OCI-LY7 (cell line): ENCODE results near the gene POGZ. TPM values are rescaled to one million over a fixed set of nuclear protein-coding genes. Genes with fewer than 3 reads are reported as not detected.

Source experiments
- BruUV-seq: library from RNA; stranded (reverse); fragments of 400-500 nt; replicated peaks from 2 replicates; lab custom pipeline; 2021; lab: Mats Ljungman, UMichigan
- CTCF ChIA-PET: fragments of 300-600 bp; sonication (Branson Sonifier 250); formaldehyde crosslinking; loops from one replicate; lab custom pipeline; 2022; ENCODE audit warnings: antibody characterized with exemption; ENCODE audit not compliant: unreplicated experiment; lab: Charles Lee
- POLR2A ChIA-PET: fragments of 300-600 bp; sonication (Branson Sonifier 250); formaldehyde crosslinking; loops from one replicate; lab custom pipeline; 2022; ENCODE audit warnings: antibody characterized with exemption; lab: Charles Lee
- DNase-seq: peaks from one replicate; pipeline ENCODE4 v3.0.0-alpha.2; 2015; ENCODE audit warnings: low spot score
- H2AFZ ChIP-seq: fragments of 200-600 bp; sonication (generic), shearing (Covaris generic); 2 replicates; pipeline ENCODE4 v1.6.1; 2014; ENCODE audit warnings: mild to moderate bottlenecking, antibody characterized with exemption, low read length, moderate library complexity
- H3K27ac ChIP-seq: fragments of 200-600 bp; sonication (generic); 2 replicates; pipeline ENCODE4 v1.5.1; 2014; ENCODE audit warnings: mixed run types, low read depth, mild to moderate bottlenecking, moderate library complexity, low read length, inconsistent platforms; ENCODE audit not compliant: poor library complexity, severe bottlenecking
- H3K36me3 ChIP-seq: fragments of 200-600 bp; sonication (generic); 2 replicates; pipeline ENCODE4 v1.6.1; 2014; ENCODE audit warnings: mild to moderate bottlenecking, antibody characterized with exemption, low read length, moderate library complexity, mixed read lengths; ENCODE audit not compliant: insufficient read depth
- H3K4me1 ChIP-seq: fragments of 200-600 bp; sonication (generic); 2 replicates; pipeline ENCODE4 v1.5.1; 2014; ENCODE audit warnings: mild to moderate bottlenecking, low read length; ENCODE audit not compliant: insufficient read depth, poor library complexity, severe bottlenecking
- H3K4me2 ChIP-seq: fragments of 200-600 bp; sonication (generic); 2 replicates; pipeline ENCODE4 v1.6.1; 2014; ENCODE audit warnings: mild to moderate bottlenecking, low read length
- H3K4me3 ChIP-seq: fragments of 200-600 bp; sonication (generic); 2 replicates; pipeline ENCODE4 v1.5.1; 2014; ENCODE audit warnings: mild to moderate bottlenecking, low read depth, low read length; ENCODE audit not compliant: poor library complexity, severe bottlenecking
- H3K79me2 ChIP-seq: fragments of 200-600 bp; sonication (generic); 2 replicates; pipeline ENCODE4 v1.6.1; 2016; ENCODE audit warnings: low read depth, mild to moderate bottlenecking, low read length, moderate library complexity, mixed read lengths; ENCODE audit not compliant: insufficient read depth
- H3K9me2 ChIP-seq: fragments of 200-600 bp; sonication (generic); 2 replicates; pipeline ENCODE4 v1.6.1; 2016; ENCODE audit warnings: mild to moderate bottlenecking, low read length, mixed read lengths; ENCODE audit not compliant: insufficient read depth
- H3K9me3 ChIP-seq: fragments of 200-600 bp; sonication (generic); 2 replicates; pipeline ENCODE4 v1.6.1; 2014; ENCODE audit warnings: mild to moderate bottlenecking, mixed run types, low read length, mixed read lengths
- H4K20me1 ChIP-seq: fragments of 200-600 bp; sonication (generic); 2 replicates; pipeline ENCODE4 v1.6.1; 2014; ENCODE audit warnings: mild to moderate bottlenecking, antibody characterized with exemption, low read length, moderate library complexity, mixed read lengths; ENCODE audit not compliant: insufficient read depth
- CTCF ChIP-seq: fragments of 200-600 bp; sonication (generic); conservative IDR thresholded peaks from 2 replicates; pipeline ENCODE4 v1.5.1; 2014; ENCODE audit warnings: mild to moderate bottlenecking, antibody characterized with exemption, low read length, moderate library complexity, mixed read lengths
- EZH2phosphoT487 ChIP-seq: fragments of 200-600 bp; sonication (generic); IDR thresholded peaks from 2 replicates; pipeline ENCODE4 v1.6.1; 2018; ENCODE audit warnings: low read depth, borderline replicate concordance, mild to moderate bottlenecking, mixed run types, antibody characterized with exemption, low read length, moderate library complexity, mixed read lengths
- intact Hi-C: fragments of 100-400 bp; cut with micrococcal nuclease; formaldehyde crosslinking; loops from one replicate; pipeline ENCODE4 v1.10.0; 2022; ENCODE audit not compliant: unreplicated experiment
- small RNA-seq: library from RNA; depleted of rRNA; stranded (forward); fragments of <200 nt; gene quantifications from one replicate; pipeline ENCODE3, GENCODE V24; 2014
- total RNA-seq, 2 experiments: library from RNA; depleted of rRNA in 1 of 2; stranded (reverse); fragments of >200 nt in 1 of 2; shearing (Covaris generic) in 1 of 2; gene quantifications; 2 replicates each; pipeline ENCODE4 v1.2.3, GENCODE V29; 2014 to 2022

The POGZ gene
- total RNA-seq, 2 experiments from 2014 or later = 47.7 to 118 TPM

- Histone ChIP-seq H3K4me1 (no peaks in the 10 kb centered on the region), H3K36me3 (no peaks in the 10 kb centered on the region), H4K20me1 (no peaks in the 10 kb centered on the region), H3K79me2 (no peaks in the 10 kb centered on the region), H3K9me3 (peaks cover 10% of the 10 kb centered on the region), H3K27ac (no peak overlapping the region), H2AFZ (peak overlapping the region; percentile 41; the same call in 1 of the 2 replicates), H3K9me2 (no peaks in the 10 kb centered on the region), H3K4me2 (no peak overlapping the region), H3K4me3 (no peak overlapping the region)
- ChIA-PET CTCF (no interaction called here), POLR2A (interaction anchor here (1.4 kb wide), 1 partner anchor 15 kb away, joined by 5 read pairs; the partner anchor contains the start of gene SELENBP1)
- intact Hi-C loops = no loop called here
- TF ChIP-seq CTCF (no peak), EZH2phosphoT487 (no peak)
- no TSS peak for BruUV-seq
- DNase-seq = no peak
Observed at GRCh38 chr1:151356696-151357095, 102.6 kb downstream of the POGZ start.

Small RNAs within 50 kb of the gene (small RNA-seq; reads per million reads assigned to genes)
- gene RNY4P25 = 0.47 reads per million

Other genes with a start within 250 kb of the POGZ start
- gene PSMD4, start 204.8 kb downstream of the POGZ start, total RNA-seq (2014; rRNA removed; shearing (Covaris generic)) = 118 and 134 TPM in 2 replicates
- 137 and 150 TPM in 2 replicates for gene PSMD4, start 204.8 kb downstream of the POGZ start, total RNA-seq (2022)
- 18.0 and 20.9 TPM in 2 replicates for gene ZNF687, start 177.2 kb downstream of the POGZ start, total RNA-seq (2014; rRNA removed; shearing (Covaris generic))
- 31.6 and 31.7 TPM in 2 replicates for gene ZNF687, start 177.2 kb downstream of the POGZ start, total RNA-seq (2022)
- 36.9 and 38.0 TPM in 2 replicates for gene PI4KB, start 132.1 kb downstream of the POGZ start, total RNA-seq (2014; rRNA removed; shearing (Covaris generic))
- 50.6 and 60.4 TPM in 2 replicates for gene PI4KB, start 132.1 kb downstream of the POGZ start, total RNA-seq (2022)
- gene RFX5, start 112.2 kb downstream of the POGZ start, total RNA-seq (2014; rRNA removed; shearing (Covaris generic)) = 99.7 and 122 TPM in 2 replicates
- gene RFX5, start 112.2 kb downstream of the POGZ start, total RNA-seq (2022) = 115 and 131 TPM in 2 replicates
- not detected in 2 replicates for gene SELENBP1, start 86.8 kb downstream of the POGZ start, total RNA-seq (2014; rRNA removed; shearing (Covaris generic))
- gene SELENBP1, start 86.8 kb downstream of the POGZ start, total RNA-seq (2022) = not detected in 2 replicates
- 230 and 301 TPM in 2 replicates for gene PSMB4, start 59.9 kb downstream of the POGZ start, total RNA-seq (2014; rRNA removed; shearing (Covaris generic))
- 240 and 242 TPM in 2 replicates for gene PSMB4, start 59.9 kb downstream of the POGZ start, total RNA-seq (2022)
- 1.7 and 2.5 TPM in 2 replicates for gene CGN, start 51.9 kb upstream of the POGZ start, total RNA-seq (2014; rRNA removed; shearing (Covaris generic))
- gene CGN, start 51.9 kb upstream of the POGZ start, total RNA-seq (2022) = 5.5 TPM in 2 replicates
- gene TUFT1, start 80.8 kb upstream of the POGZ start, total RNA-seq (2014; rRNA removed; shearing (Covaris generic)) = 0.06 TPM in 1 of 2 replicates, not detected in the other
- 0.13 TPM in 1 of 2 replicates, not detected in the other for gene TUFT1, start 80.8 kb upstream of the POGZ start, total RNA-seq (2022)
- gene SNX27, start 152.6 kb upstream of the POGZ start, total RNA-seq (2014; rRNA removed; shearing (Covaris generic)) = 13.5 and 16.4 TPM in 2 replicates
- 31.6 and 32.0 TPM in 2 replicates for gene SNX27, start 152.6 kb upstream of the POGZ start, total RNA-seq (2022)